ENCODE measurements around the gene THAP6.
A peak's percentile ranks its signal among the peaks of the same experiment; 100 is the strongest.
"Not testable (repeated sequence)": the region's sequence is repeated elsewhere in the genome, so short reads cannot be mapped to it uniquely, and the experiment has no call there.

Gene THAP6

GRCh38 chr4:75525910-75526309 is 11.6 kb downstream of the THAP6 start:
- TF ChIP-seq CTCF (IDR thresholded peaks at IDR 0.05; ENCODE audit: low read length, missing control alignments) = no peak
- DNase-seq (ENCODE audit: low read depth) = no peak
- H3K4me3 ChIP-seq (replicated peaks; ENCODE audit: low read depth, low read length) = no peak overlapping the region

- no peak for TF ChIP-seq CTCF (IDR thresholded peaks at IDR 0.05; ENCODE audit: low read length, missing control alignments)
- DNase-seq (ENCODE audit: low read depth) = no peak
- no peak overlapping the region for H3K4me3 ChIP-seq (replicated peaks; ENCODE audit: low read depth, low read length)
Observed at GRCh38 chr4:75527482-75527881, 13.2 kb downstream of the THAP6 start.

GRCh38 chr4:75530556-75531322 is 16.5 kb downstream of the THAP6 start:
- DNase-seq (ENCODE audit: low read depth) = no peak
- H3K4me3 ChIP-seq (replicated peaks; ENCODE audit: low read depth, low read length) = no peak overlapping the region
- TF ChIP-seq CTCF (IDR thresholded peaks at IDR 0.05; ENCODE audit: low read length, missing control alignments) = no peak

GRCh38 chr4:75531536-75532143 is 17.4 kb downstream of the THAP6 start:
- H3K4me3 ChIP-seq (replicated peaks; ENCODE audit: low read depth, low read length); DNase-seq (ENCODE audit: low read depth): not testable (repeated sequence)

- DNase-seq (ENCODE audit: low read depth); H3K4me3 ChIP-seq (replicated peaks; ENCODE audit: low read depth, low read length): not testable (repeated sequence)
Observed at GRCh38 chr4:75533339-75533887, 19.1 kb downstream of the THAP6 start.

- not testable (repeated sequence) for H3K4me3 ChIP-seq (replicated peaks; ENCODE audit: low read depth, low read length); DNase-seq (ENCODE audit: low read depth)
Observed at GRCh38 chr4:75533926-75534325, 19.7 kb downstream of the THAP6 start.

GRCh38 chr4:75537308-75537707 is 23.0 kb downstream of the THAP6 start:
- not testable (repeated sequence) for H3K4me3 ChIP-seq (replicated peaks; ENCODE audit: low read depth, low read length); DNase-seq (ENCODE audit: low read depth)

GRCh38 chr4:75542824-75543223 is 28.6 kb downstream of the THAP6 start:
- peak; percentile 27 for DNase-seq (ENCODE audit: low read depth)
- no peak overlapping the region for H3K4me3 ChIP-seq (replicated peaks; ENCODE audit: low read depth, low read length)
- no peak for TF ChIP-seq CTCF (IDR thresholded peaks at IDR 0.05; ENCODE audit: low read length, missing control alignments)

GRCh38 chr4:75544220-75544619 is 29.9 kb downstream of the THAP6 start:
- not testable (repeated sequence) for H3K4me3 ChIP-seq (replicated peaks; ENCODE audit: low read depth, low read length)
- peak; percentile 11 for DNase-seq (ENCODE audit: low read depth)

Measured in fibroblast of pulmonary artery (primary cell).